ENCODE results near the gene NOP9.
A peak's percentile ranks its signal among the peaks of the same experiment; 100 is the strongest.

Gene NOP9, protein sequence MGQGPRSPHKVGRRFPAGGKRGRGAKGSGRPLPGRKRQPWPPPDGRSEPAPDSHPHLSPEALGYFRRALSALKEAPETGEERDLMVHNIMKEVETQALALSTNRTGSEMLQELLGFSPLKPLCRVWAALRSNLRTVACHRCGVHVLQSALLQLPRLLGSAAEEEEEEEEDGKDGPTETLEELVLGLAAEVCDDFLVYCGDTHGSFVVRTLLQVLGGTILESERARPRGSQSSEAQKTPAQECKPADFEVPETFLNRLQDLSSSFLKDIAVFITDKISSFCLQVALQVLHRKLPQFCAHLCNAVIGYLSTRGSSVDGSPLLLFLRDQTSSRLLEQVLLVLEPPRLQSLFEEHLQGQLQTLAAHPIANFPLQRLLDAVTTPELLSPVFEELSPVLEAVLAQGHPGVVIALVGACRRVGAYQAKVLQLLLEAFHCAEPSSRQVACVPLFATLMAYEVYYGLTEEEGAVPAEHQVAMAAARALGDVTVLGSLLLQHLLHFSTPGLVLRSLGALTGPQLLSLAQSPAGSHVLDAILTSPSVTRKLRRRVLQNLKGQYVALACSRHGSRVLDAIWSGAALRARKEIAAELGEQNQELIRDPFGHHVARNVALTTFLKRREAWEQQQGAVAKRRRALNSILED

DNA sequence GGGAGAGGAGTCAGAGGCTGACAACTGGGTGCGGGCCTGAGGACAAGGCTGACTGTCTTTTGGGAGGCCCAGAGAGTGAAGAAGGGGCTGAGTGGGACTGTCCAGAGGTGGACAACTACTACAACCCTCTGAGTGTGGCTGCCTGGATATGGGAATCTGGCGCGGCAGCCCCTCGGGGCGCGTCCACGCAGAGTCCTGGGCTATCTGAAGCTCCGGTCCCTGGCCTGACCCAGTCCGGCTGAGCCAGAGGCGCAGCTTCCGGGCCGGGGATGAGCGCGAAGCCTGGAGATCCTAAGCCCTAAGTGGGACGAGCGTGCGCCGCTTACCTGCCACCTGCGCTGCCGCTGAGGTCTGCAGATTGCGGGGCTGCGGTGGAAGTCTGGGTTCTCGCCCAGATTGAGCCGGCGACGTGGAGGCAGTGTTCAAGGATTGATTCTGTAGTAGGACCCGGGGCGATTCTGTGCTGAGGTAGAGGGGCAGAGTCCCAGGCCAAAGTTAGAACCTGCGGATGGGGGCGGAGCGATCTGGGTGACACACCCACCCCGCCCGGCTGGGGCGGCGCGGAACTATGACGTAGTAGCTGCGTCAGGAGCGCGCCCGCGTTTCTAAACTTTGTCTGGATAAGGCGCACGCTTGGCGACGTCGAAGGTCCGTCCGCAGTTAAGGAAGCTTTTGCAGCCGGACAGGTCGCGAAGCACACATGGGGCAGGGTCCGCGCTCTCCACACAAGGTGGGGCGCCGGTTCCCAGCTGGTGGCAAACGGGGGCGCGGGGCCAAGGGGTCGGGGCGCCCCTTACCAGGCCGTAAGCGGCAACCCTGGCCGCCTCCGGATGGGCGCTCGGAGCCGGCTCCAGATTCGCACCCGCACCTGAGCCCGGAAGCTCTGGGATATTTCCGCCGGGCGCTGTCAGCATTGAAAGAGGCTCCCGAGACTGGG is at the start of gene NOP9, which contains the start of gene DHRS1:
NOP9 (plus strand) TSS at position 596 of the 937 bp plus-strand sequence; CDS start at position 701, 105 bp downstream.
DHRS1 (minus strand) TSS at position 526 of the 937 bp plus-strand sequence. CDS start 674 bp downstream, outside the sequence.
- no peak for TF ChIP-seq CTCF (IDR thresholded peaks at IDR 0.05; ENCODE audit: insufficient read depth, missing control alignments)
- FAIRE-seq: no peak
- DNase-seq (ENCODE audit: insufficient read length, low spot score): peak; percentile 95

- DNase-seq (ENCODE audit: insufficient read length, low spot score): no peak
- TF ChIP-seq CTCF (IDR thresholded peaks at IDR 0.05; ENCODE audit: insufficient read depth, missing control alignments): no peak
- no peak for FAIRE-seq
Measured at GRCh38 chr14:24250354-24250753, 49.3 kb upstream of the NOP9 start.

- DNase-seq (ENCODE audit: insufficient read length, low spot score) (no peak), FAIRE-seq (no peak)
- TF ChIP-seq CTCF (IDR thresholded peaks at IDR 0.05; ENCODE audit: insufficient read depth, missing control alignments): no peak
Measured at GRCh38 chr14:24251880-24252288, 47.8 kb upstream of the NOP9 start.

GRCh38 chr14:24252289-24253124 is 47.1 kb upstream of the NOP9 start:
- TF ChIP-seq CTCF (IDR thresholded peaks at IDR 0.05; ENCODE audit: insufficient read depth, missing control alignments): no peak
- no peak for DNase-seq (ENCODE audit: insufficient read length, low spot score)
- FAIRE-seq: no peak

DNA sequence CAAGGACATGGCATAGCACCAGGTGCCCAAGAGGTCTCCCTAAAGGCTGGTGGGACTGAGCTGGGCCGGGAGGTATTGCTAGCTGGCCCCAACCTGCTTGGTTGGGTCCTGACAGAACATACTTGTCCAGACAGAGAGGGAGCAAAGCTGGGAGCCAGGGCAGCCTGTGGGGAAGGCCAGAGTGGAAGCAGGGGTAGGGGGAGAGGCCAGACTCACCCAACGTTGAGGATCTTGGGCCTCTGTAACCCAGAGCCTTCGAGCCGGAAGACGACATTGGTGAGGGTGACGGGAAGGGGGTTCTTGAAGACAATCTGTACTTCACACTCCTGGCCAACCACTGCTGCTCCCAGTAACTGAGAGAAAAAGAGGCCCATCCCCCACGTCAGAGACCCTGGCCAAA is 45.7 kb upstream of the NOP9 start:
- DNase-seq (ENCODE audit: insufficient read length, low spot score) (no peak), FAIRE-seq (no peak)
- no peak for TF ChIP-seq CTCF (IDR thresholded peaks at IDR 0.05; ENCODE audit: insufficient read depth, missing control alignments)

All from D721Med (cell line).